ENCODE data around the gene SAC3D1. TPM values are rescaled to one million over a fixed set of nuclear protein-coding genes. Genes with fewer than 3 reads are reported as not detected.

SAC3D1 gene
- total and polyA plus RNA-seq, 2 of the 8 experiments (the other 6 are each of a cell fraction or from before 2014, with no cell fraction given): 19.4 to 25.8 TPM

DNA sequence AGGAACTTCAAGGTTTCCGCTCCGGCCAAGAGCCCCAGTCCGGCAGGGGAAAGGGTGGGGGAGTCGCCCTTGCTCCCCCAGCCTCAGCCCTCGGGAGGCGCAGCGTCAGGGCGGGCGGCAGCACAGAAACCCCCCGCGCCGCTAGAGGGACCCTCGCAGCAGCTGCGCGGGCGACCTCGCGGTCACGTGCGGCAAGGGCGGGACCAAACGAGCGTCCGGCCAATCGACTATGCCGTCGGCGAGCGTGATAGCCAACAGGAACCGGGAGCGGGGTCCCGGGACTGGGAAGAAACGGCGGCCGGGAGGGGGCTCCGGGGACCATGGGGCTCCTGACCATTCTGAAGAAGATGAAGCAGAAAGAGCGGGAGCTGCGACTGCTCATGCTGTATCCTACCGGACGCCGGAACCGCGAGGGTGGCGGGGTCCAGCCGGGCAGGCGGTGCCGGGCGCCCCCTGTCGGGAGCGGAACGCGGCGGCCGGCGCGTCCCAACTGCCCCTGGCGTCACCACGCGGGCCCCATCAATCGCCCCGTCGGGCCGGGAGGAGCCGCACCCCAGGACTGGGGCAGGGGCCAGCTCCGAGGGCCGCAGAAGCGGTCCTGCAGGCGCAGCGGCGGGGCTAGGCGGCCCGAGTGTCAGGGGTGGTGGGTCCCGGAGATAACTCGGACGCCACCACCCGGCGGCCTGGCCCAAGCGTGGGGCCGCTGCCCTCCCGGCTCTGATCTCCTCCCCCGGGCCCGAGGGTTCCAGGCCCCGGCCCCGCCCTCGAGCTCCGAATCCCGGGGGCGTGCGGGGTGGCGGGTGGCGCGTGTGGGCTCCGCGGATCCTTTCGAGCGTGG, 26.9 kb upstream of the SAC3D1 start, which contains the start of gene ARL2 (continued):
- TF ChIP-seq GTF2F1 (IDR thresholded peaks at IDR 0.05; ENCODE audit: borderline replicate concordance, low read depth, low read length): no peak
- TF ChIP-seq NRF1 (IDR thresholded peaks at IDR 0.05; ENCODE audit: low read depth, low read length): no peak
- TF ChIP-seq, protein P1, sequence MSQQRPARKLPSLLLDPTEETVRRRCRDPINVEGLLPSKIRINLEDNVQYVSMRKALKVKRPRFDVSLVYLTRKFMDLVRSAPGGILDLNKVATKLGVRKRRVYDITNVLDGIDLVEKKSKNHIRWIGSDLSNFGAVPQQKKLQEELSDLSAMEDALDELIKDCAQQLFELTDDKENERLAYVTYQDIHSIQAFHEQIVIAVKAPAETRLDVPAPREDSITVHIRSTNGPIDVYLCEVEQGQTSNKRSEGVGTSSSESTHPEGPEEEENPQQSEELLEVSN (IDR thresholded peaks at IDR 0.05): peak; percentile 96
- TF ChIP-seq GABPA (IDR thresholded peaks at IDR 0.05; ENCODE audit: borderline replicate concordance, insufficient read depth, low read length): no peak
- no peak for TF ChIP-seq HDAC2 (IDR thresholded peaks at IDR 0.05; ENCODE audit: borderline replicate concordance in 1 of 2, low read depth in 2 of 2, low read length in 2 of 2)
- TF ChIP-seq KDM5A (IDR thresholded peaks at IDR 0.05; ENCODE audit: low read length): no peak
- peak in 1 of 2 experiments; percentile 52; a peak in 2 of 3 replicates for TF ChIP-seq POLR2A (IDR thresholded peaks at IDR 0.05; ENCODE audit: control extremely low read depth in 1 of 2, low read depth in 2 of 2, low read length in 2 of 2)
- no peak for TF ChIP-seq TEAD4 (IDR thresholded peaks at IDR 0.05; ENCODE audit: low read depth, low read length)
- 0 out of 2 replicates have a peak, but pooled peaks have one; percentile 4 for TF ChIP-seq TCF12 (IDR thresholded peaks at IDR 0.05; ENCODE audit: low read depth, low read length)
- peak; percentile 60; the same call in 1 of the 2 replicates for TF ChIP-seq TBP (IDR thresholded peaks at IDR 0.05; ENCODE audit: low read depth, low read length)
- TF ChIP-seq SIRT6 (IDR thresholded peaks at IDR 0.05; ENCODE audit: low read length): no peak
- peak; percentile 41; the same call in 1 of the 2 replicates for TF ChIP-seq POLR2AphosphoS5 (IDR thresholded peaks at IDR 0.05; ENCODE audit: low read depth, low read length)
- TF ChIP-seq FOSL1 (IDR thresholded peaks at IDR 0.05; ENCODE audit: insufficient read depth, low read depth, low read length): no peak
